Mesodermal cell (in vitro differentiated cells): Measurements from ENCODE around the gene RBM33.

ENCODE experiments used
- H3K27ac ChIP-seq: 2 replicates; pipeline ENCODE4 v1.7.0; 2013; ENCODE audit warnings: mild to moderate bottlenecking, low read depth, low read length, moderate library complexity; ENCODE audit not compliant: severe bottlenecking
- H3K36me3 ChIP-seq: 2 replicates; pipeline ENCODE4 v1.7.1; 2013; ENCODE audit warnings: mild to moderate bottlenecking, low read length, moderate library complexity; ENCODE audit not compliant: control insufficient read depth, insufficient read depth
- H3K4me1 ChIP-seq: one replicate; pipeline ENCODE4 v1.7.1; 2013; ENCODE audit warnings: mild to moderate bottlenecking, low read length; ENCODE audit not compliant: insufficient read depth, control insufficient read depth, poor library complexity, severe bottlenecking
- H3K4me3 ChIP-seq: 2 replicates; pipeline ENCODE4 v1.7.0; 2013; ENCODE audit warnings: low read length, control low read depth, mild to moderate bottlenecking; ENCODE audit not compliant: insufficient read depth, poor library complexity, severe bottlenecking; ENCODE audit errors: extremely low read depth
- H3K9me3 ChIP-seq: 2 replicates; pipeline ENCODE4 v1.7.1; 2013; ENCODE audit warnings: mild to moderate bottlenecking, low read length, moderate library complexity; ENCODE audit not compliant: control insufficient read depth
- WGBS, 2 experiments: methylation state at CpG; one replicate each; pipeline ENCODE4 v1.1.5; 2013; ENCODE audit warnings: missing lambda C conversion rate in 2 of 2; ENCODE audit not compliant: insufficient coverage in 2 of 2; 5-methylcytosine and 5-hydroxymethylcytosine counted together

The RBM33 gene

DNA sequence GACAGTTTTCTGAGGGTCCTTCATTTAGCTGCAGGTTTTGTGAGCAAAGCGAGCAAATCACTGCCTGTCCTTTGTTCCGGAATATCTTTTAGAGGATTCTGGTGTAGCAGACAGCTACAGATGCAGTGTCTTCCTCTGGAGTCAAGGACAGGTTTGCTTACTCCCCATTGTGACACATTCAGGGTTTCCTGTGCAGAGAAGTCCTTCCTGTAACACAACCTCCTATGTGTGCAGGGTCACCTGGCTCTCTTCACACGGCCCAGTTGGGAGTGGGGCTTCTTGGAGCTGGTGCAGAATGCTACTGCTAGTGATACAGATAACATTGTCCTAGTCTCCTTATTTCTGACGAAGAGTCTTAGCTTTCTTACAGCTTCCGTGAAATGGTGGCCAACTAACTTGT, 47.9 kb downstream of the RBM33 start:
- Histone ChIP-seq H3K27ac (peak overlapping the region; percentile 5), H3K36me3 (peaks cover 5% of the 10 kb centered on the region), H3K4me3 (no peak overlapping the region), H3K4me1 (no peaks in the 10 kb centered on the region), H3K9me3 (no peaks in the 10 kb centered on the region)
- WGBS, 2 experiments, result 92 to 100% methylated on average over 2 to 3 of the region's 5 CpGs

DNA sequence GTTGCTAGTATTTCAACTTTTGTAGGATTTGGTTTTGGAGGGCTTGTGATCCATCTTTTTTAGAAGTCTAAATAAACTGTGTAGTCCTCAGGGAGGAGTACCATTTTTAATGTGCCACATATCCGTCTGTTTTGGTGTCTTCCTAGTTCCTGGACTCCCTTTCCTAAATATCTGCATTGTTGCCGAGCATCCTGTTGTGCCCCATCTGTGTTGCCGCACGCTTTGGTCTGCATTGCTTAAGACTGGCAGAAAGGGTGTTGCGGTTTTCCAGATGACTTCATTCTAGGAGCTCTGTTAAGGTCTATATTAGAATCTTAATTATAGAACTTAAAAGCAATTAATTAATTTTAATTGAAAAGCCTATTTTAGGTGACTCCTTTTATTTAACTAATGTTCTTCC, 49.4 kb downstream of the RBM33 start:
- Histone ChIP-seq H3K4me1 (no peaks in the 10 kb centered on the region), H3K27ac (no peak overlapping the region), H3K9me3 (no peaks in the 10 kb centered on the region), H3K4me3 (no peak overlapping the region), H3K36me3 (peaks cover 5% of the 10 kb centered on the region)
- 100% methylated on average over 1 to 2 of the region's 5 CpGs for WGBS, 2 experiments

DNA sequence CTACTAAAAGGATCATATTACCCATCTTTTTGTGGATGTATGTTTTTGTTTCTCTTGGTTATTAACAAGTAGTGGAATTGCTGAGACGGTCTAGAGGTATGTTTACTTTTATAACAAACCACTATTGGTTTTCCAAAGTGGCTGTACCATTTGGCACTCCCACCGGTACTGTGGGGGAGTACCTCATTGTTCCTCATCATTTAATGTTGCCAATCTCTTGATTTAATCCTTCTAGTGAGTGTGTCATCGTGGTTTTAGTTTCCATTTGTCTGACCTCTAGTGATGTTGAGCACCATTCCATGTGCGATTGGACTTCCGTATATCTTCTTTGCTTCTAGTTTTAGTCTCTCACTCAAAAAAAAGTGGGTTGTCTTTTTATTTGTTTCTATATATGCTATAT, 50.4 kb downstream of the RBM33 start:
- Histone ChIP-seq H3K4me1 (no peaks in the 10 kb centered on the region), H3K9me3 (no peaks in the 10 kb centered on the region), H3K36me3 (peaks cover 10% of the 10 kb centered on the region), H3K4me3 (no peak overlapping the region), H3K27ac (no peak overlapping the region)
- 100% methylated on average over 2 of the region's 5 CpGs for WGBS, 2 experiments

DNA sequence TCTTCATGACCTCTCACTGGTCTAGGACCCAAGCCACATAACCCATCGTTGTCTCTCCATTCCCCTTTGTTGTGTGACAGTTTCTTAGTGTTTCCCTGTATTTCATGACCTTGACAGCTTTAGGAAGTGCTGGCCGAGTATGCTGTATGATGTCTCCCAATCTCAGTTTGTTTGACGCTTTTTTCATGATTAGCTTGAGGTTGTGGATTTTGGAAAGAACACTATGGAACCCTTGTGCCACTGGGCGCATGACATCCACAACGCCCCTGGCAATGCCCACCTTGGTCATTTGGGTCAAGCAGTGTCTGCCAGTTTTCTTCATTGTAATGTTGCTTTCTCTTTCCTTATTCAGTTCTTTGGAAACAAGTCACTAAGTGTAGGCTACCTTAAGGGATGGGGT, 52.3 kb downstream of the RBM33 start:
- Histone ChIP-seq H3K4me3 (no peak overlapping the region), H3K36me3 (peaks cover 22% of the 10 kb centered on the region), H3K9me3 (no peaks in the 10 kb centered on the region), H3K4me1 (no peaks in the 10 kb centered on the region), H3K27ac (no peak overlapping the region)
- WGBS, 2 experiments, result 95 to 100% methylated on average over 3 to 5 of the region's 5 CpGs

DNA sequence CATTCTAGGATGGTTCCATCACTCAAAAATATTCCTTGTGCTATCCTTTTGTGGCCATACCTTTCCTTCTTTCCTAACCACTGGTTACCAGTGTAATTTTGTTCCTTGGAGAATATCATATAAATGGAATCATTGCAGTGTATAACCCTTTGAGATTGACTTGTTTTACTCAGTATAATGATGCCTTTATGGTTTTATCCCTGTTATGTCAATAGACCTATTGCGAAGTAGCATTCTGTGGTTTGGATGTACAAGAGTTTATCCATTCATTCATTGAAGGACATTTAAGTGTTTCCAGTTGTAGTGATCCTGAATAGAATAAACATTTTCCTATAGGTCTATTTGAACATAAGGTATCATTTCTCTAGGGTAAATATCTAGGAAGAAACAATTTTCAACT, 54.2 kb downstream of the RBM33 start:
- Histone ChIP-seq H3K4me3 (no peak overlapping the region), H3K27ac (no peak overlapping the region), H3K9me3 (no peaks in the 10 kb centered on the region), H3K4me1 (no peaks in the 10 kb centered on the region), H3K36me3 (peaks cover 36% of the 10 kb centered on the region)
- 100% methylated on average over 1 of the region's 1 CpG; no CpG with 5 or more reads in 1 of the 2 experiments for WGBS, 2 experiments

DNA sequence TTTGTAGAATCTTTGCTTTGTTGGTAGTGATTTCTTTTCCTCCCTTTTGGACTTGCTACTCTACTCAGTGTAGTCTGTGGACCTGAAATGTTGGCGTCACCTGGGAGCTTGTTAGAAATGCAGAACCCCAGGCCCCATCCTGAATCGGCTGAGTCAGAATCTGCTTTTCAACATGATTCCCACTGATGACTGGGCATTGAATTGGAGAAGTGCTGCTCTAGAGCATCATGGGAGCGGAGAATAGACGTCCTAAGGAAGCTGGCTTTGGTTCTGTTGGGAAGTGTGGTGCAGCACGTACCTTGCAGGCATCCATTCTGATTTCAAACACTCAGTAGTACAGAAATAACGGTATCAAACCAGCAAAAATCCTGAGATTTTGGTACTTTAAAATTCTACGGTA, 54.7 kb downstream of the RBM33 start:
- peaks cover 42% of the 10 kb centered on the region for H3K36me3 ChIP-seq
- no peak overlapping the region for H3K27ac ChIP-seq
- H3K9me3 ChIP-seq, result no peaks in the 10 kb centered on the region
- no peak overlapping the region for H3K4me3 ChIP-seq
- no peaks in the 10 kb centered on the region for H3K4me1 ChIP-seq
- 89 to 91% methylated on average over 4 to 6 of the region's 7 CpGs for whole genome bisulfite sequencing, 2 experiments

DNA sequence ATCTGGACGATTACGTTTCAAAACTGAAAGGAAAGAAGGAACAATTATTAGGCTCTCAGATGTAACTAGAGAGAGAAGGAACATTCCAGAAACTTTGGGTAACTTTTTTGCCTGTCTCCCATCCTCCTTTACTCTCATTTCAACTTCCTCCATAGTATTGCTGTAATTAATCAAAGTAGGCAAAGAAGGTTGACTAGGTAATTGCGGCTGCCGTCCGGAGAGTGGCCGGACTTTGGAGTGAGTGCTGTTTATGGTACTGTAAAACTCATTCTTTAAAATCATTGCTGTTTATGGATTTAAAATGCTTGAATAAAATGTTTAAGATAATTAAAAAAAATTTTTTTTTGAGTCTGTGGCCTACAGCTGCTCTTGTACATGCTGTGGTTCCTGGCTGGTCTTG, 56.4 kb downstream of the RBM33 start:
- no peaks in the 10 kb centered on the region for H3K9me3 ChIP-seq
- no peak overlapping the region for H3K27ac ChIP-seq
- H3K4me3 ChIP-seq, result no peak overlapping the region
- H3K36me3 ChIP-seq, result peaks cover 57% of the 10 kb centered on the region
- H3K4me1 ChIP-seq, result no peaks in the 10 kb centered on the region
- 100% methylated on average over 4 of the region's 6 CpGs; no CpG with 5 or more reads in 1 of the 2 experiments for WGBS, 2 experiments

DNA sequence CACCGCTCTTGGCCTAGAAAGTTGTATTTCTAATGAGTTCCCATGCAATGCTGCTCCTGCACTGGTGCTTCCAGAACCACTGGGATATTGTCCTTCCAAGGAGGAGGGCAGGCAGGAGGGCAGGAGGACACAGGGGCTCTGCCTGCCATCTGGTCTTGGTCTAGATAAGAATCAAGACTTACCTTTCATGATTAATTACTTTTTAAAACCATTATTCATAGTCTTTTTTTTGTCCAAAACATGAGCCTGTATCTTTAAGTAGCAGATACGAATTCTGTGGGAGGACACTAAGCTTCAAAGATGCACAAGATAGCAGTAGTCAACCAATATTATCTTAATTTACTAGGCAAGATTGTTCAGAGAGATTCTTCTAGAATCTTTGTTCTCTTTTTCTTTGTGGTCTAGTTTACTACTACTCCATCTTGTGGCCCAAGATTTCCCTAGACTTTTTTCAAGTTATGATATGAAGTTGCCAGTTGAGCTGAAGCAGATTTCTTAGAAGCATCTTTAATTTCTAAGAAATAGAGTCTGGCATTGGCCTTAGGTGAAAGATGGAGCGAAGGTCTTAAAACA, 57.6 kb downstream of the RBM33 start:
- Histone ChIP-seq H3K36me3 (peaks cover 69% of the 10 kb centered on the region), H3K9me3 (no peaks in the 10 kb centered on the region), H3K4me3 (no peak overlapping the region), H3K4me1 (no peaks in the 10 kb centered on the region), H3K27ac (no peak overlapping the region)
- WGBS, 2 experiments, result 90% methylated on average over 1 of the region's 3 CpGs; no CpG with 5 or more reads in 1 of the 2 experiments

DNA sequence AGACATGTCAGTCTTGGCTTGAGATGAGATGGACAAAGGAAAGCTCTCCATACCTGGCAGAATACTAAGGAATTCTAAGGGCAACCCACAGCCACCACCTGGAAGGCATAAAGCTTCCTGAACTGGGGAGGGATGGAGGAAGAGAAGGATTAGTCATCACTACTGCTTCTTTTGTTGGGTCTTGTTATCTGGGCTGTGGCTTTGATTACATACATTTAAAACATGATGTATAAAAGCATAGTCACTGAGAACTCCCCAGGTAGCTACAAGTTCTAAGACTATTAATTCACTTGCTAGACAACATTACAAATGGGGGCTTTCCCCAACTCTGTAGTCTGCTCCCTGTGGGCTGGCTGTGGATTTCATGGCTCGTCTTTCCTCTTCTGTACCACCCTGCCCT, 58.2 kb downstream of the RBM33 start:
- Histone ChIP-seq H3K4me3 (no peak overlapping the region), H3K36me3 (peaks cover 73% of the 10 kb centered on the region), H3K4me1 (no peaks in the 10 kb centered on the region), H3K9me3 (no peaks in the 10 kb centered on the region), H3K27ac (no peak overlapping the region)
- WGBS, 2 experiments, result 100% methylated on average over 1 of the region's 1 CpG

DNA sequence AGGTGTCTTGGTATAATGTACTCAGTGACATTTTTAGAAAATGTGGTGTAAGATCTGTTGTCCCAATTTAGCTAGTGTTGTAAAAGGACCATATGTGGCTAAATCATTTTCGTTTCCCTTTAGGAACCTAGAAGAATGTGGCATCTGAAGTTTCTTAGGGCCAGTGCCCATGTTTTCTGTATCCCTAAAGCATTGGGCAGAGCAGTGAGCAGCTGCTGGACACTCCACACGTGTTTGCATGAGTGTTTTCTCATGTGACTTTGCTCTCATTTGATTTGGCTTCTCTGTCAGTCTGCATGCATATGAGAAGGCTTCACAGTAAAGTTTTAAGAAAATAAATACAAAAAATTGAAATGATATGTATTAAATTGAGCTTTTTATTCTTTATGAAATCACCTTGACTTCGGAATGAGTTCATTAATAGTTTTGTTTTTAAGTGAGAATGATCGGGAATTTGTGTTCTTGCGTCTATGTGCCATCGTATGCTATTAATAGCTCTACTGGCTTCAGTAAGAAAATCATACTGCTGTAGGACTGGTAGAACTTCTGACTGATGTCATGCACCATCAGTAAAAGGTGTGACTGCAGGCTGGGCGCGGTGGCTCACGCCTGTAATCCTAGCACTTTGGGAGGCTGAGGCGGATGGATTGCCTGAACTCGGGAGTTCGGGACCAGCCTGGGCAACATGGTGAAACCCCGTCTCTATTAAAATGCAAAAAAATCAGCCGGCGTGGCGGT, 61.3 kb downstream of the RBM33 start:
- Histone ChIP-seq H3K27ac (no peak overlapping the region), H3K9me3 (no peaks in the 10 kb centered on the region), H3K36me3 (peaks cover 91% of the 10 kb centered on the region), H3K4me3 (no peak overlapping the region), H3K4me1 (no peaks in the 10 kb centered on the region)
- WGBS, 2 experiments, result 91 to 95% methylated on average over 14 to 16 of the region's 16 CpGs

DNA sequence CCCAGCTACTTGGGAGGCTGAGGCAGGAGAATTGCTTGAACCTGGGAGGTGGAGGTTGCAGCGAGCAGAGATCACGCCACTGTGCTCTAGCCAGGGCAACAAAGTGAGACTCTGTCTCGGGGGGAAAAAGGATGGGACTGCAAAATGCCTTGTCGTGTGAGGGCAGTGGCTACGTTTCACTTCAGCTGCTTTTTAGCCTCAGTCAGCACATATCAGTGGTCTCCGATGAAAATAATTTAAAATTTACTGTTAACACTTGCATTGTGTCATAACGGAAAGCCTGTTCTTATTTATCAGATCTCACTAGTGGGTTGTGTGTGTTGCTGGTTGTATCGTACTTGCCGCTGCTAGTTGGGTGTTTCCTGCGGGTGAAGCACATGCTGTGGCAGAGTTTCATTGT, 61.9 kb downstream of the RBM33 start:
- 92 to 94% methylated on average over 7 of the region's 10 CpGs for WGBS, 2 experiments

More for the DNA sequence above, 61.9 kb downstream of the RBM33 start:
- no peaks in the 10 kb centered on the region for H3K4me1 ChIP-seq
- H3K27ac ChIP-seq, result no peak overlapping the region
- H3K36me3 ChIP-seq, result peaks cover 91% of the 10 kb centered on the region
- H3K4me3 ChIP-seq, result no peak overlapping the region
- H3K9me3 ChIP-seq, result no peaks in the 10 kb centered on the region
